ENCODE results near the gene RABGAP1L.
"Not testable (repeated sequence)": the region's sequence is repeated elsewhere in the genome, so short reads cannot be mapped to it uniquely, and the experiment has no call there.

RABGAP1L gene

GRCh38 chr1:174397261-174397660 is 237.9 kb downstream of the RABGAP1L start:
- no peak for DNase-seq

- no peak for DNase-seq
Observed at GRCh38 chr1:174398246-174398645, 238.9 kb downstream of the RABGAP1L start.

- no peak for DNase-seq
Observed at GRCh38 chr1:174399211-174399610, 239.9 kb downstream of the RABGAP1L start.

GRCh38 chr1:174401075-174401474 is 241.8 kb downstream of the RABGAP1L start:
- DNase-seq, result no peak

GRCh38 chr1:174405219-174405618 is 245.9 kb downstream of the RABGAP1L start:
- no peak for DNase-seq

GRCh38 chr1:174406421-174406820 is 247.1 kb downstream of the RABGAP1L start:
- no peak for DNase-seq

- no peak for DNase-seq
Observed at GRCh38 chr1:174407665-174408064, 248.3 kb downstream of the RABGAP1L start.

GRCh38 chr1:174408146-174408545 is 248.8 kb downstream of the RABGAP1L start:
- no peak for DNase-seq

- DNase-seq, result not testable (repeated sequence)
Observed at GRCh38 chr1:174409801-174410200, 250.5 kb downstream of the RABGAP1L start.

- DNase-seq, result no peak
Observed at GRCh38 chr1:174413632-174414031, 254.3 kb downstream of the RABGAP1L start.

- no peak for DNase-seq
Observed at GRCh38 chr1:174414203-174414602, 254.9 kb downstream of the RABGAP1L start.

GRCh38 chr1:174415506-174415905 is 256.2 kb downstream of the RABGAP1L start:
- DNase-seq, result no peak

- DNase-seq, result no peak
Observed at GRCh38 chr1:174417921-174418320, 258.6 kb downstream of the RABGAP1L start.

- no peak for DNase-seq
Observed at GRCh38 chr1:174425121-174425520, 265.8 kb downstream of the RABGAP1L start.

- no peak for DNase-seq
Observed at GRCh38 chr1:174426153-174426552, 266.8 kb downstream of the RABGAP1L start.

GRCh38 chr1:174428033-174428432 is 268.7 kb downstream of the RABGAP1L start:
- no peak for DNase-seq

- DNase-seq, result no peak
Observed at GRCh38 chr1:174428739-174429138, 269.4 kb downstream of the RABGAP1L start.

GRCh38 chr1:174433451-174433850 is 274.1 kb downstream of the RABGAP1L start:
- DNase-seq, result no peak

GRCh38 chr1:174445351-174445750 is 286.0 kb downstream of the RABGAP1L start:
- no peak for DNase-seq

GRCh38 chr1:174445817-174446216 is 286.5 kb downstream of the RABGAP1L start:
- DNase-seq, result no peak

- DNase-seq, result no peak
Observed at GRCh38 chr1:174447866-174448530, 288.7 kb downstream of the RABGAP1L start, which contains the start of gene GPR52. Gene GPR52, plus strand, starts transcription at chr1:174447964. Its CDS starts 148 bp downstream, at chr1:174448112.

GRCh38 chr1:174448531-174448883 is 289.2 kb downstream of the RABGAP1L start:
- no peak for DNase-seq

- DNase-seq, result no peak
Observed at GRCh38 chr1:174448974-174449373, 289.7 kb downstream of the RABGAP1L start.

- DNase-seq, result no peak
Observed at GRCh38 chr1:174451408-174451807, 292.1 kb downstream of the RABGAP1L start.

- DNase-seq, result no peak
Observed at GRCh38 chr1:174465855-174466254, 306.5 kb downstream of the RABGAP1L start.
